HPDE6-E6E7 (cell line): ENCODE data around the gene STK38L.

Experiments used
- DNase-seq: peaks from one replicate; pipeline ENCODE4 v3.0.0; 2011; ENCODE audit warnings: missing footprints; ENCODE audit errors: extremely low spot score

Gene STK38L

DNA sequence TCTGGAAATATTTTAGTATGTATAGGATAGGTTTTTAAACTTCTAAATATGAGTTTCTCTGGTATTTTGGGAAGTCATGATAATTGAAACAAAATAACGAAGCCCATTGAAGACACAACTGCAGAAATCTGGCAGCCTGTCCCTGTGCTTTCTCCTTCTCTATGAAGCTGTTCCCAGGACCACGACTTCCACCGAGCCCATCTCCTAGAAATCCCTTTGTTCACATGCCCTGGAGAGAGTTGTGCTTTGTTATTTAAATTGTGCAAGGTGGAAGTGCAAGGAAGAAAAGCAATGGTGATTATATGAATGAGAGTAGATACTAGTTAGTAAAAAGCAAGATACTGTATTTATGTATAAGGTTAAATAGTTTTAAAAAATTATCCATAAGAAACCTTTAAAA is 32.2 kb downstream of the STK38L start:
- DNase-seq = no peak

DNA sequence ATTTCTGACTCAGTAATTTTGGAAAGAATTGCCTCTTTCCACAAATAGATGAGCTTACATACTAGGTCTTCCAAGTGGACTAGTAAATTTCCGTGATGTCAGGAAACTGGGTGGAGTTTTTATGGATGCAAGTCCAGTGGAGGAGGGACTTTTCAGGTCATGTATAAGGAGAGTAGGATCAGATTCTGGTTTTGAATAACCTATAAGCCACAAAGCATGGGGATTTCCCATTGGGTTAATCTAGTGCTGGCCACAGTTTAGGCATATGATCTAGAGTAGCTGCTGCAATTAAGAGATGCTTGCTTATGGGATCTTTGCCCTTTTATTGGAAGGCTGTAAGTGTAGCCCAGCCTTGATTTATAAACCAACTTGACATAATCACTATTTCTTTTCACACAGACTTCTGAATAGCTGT is 33.8 kb downstream of the STK38L start:
- no peak for DNase-seq

DNA sequence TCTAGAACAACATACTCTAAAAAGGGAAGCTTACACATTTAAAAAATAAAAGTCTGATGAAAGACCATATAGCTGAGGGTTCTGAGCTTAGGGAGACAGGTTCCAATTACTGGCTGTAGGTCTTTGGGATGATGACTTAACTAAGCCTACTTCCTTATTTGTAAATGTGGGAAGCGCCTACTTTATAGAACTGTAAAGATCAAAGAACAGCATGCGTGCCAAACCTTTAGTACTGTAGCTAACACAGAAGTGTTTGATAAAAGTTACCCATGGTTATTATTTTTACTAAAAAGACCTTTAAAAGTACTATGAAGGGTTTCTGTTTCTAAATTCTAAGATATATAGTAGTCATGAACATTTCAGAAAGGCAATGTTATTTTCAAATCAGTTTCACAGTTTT is 35.7 kb downstream of the STK38L start:
- no peak for DNase-seq

DNA sequence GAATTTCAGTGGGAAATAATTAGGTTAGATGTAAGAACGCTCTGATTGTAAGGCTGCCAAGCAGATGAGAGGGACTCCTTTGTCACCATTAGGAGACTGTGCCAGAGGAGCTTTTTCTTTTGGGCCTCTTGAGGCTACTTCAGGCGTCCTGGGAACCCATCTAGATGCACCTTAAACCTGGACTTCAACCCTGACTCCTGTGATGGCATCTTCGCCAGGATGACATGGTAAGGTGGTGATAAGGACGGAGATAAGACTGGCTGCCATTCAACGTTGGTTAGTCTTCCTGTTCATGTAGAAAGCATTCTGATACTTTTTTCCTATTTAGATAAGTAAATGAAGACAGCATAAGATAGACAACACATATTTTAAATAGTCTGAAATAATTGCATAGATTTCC is 36.3 kb downstream of the STK38L start:
- DNase-seq = no peak

DNA sequence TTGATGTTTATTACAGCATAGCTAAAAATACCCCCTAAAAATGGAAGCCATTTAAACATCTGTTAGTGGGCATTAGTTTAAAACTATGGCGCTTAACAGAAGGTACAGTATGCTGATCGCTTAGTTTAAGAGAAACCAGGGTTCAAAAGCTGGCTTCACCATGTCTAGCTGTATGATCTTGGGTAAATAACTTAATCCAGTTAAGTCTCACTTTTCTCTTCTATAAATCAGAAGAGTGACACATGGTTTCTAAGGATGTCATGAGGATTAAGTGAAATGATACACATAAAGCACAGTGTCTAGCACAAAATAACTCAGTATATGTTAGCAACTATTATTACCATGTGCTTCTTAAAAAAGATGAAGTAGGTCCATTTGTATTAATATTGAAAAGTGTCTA is 38.7 kb downstream of the STK38L start:
- DNase-seq = no peak

DNA sequence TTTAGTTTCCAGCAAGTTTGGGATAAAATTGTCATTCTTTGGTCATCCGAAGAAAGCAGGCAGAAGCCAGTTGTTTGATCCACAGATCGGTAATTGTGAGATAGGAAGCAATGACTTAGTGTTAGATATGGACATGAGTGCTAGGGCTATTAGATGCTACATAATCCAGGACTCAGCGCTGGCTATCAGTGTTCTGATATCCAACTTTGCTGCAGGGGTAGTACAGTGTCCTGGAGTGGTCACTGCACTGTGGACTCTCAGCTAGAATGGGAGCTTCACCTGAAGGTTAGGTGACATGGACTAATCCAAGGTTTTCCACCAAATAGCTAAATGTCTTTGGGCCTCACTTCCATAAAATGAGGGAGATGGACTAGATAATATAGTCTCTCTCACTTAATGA is 39.9 kb downstream of the STK38L start:
- DNase-seq = no peak

DNA sequence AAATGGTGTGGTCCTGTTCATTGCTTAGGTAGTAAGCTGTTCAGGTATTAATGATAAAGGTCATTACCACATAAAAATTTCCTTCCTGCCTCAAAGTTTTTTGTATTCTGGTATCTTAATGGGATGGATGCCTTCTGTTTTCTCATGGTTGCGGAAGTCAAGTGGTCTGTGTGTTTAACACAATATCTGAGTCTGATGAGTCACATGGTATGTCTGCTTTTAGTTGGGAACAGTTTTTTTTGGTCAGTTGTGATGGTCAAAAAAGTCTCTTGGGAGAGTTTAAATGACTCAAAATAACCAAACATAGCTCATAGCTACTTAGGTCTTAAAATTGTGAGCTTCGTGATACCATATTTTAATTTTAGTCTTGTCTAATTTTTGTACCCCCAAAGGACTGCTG is 40.7 kb downstream of the STK38L start:
- DNase-seq = no peak

DNA sequence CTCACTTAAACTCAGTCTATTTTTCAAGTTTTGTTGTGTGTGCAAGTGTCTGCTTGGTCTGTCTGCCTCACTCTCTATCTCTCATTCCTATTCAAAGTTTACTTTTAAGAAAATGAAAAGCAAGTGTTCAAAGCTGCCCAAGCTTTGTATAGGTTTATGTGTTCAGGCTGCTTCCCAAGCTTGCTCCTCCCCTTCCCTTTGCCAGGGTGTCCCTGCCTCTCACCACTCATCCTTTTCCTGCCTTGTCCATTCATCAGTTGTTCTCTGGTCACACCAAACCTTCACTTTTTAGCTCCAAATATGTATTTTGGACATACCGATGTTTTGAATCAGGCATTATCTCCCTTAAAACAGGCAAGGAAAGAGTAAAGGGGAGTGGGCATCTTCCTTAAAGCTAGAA is 41.3 kb downstream of the STK38L start:
- no peak for DNase-seq

DNA sequence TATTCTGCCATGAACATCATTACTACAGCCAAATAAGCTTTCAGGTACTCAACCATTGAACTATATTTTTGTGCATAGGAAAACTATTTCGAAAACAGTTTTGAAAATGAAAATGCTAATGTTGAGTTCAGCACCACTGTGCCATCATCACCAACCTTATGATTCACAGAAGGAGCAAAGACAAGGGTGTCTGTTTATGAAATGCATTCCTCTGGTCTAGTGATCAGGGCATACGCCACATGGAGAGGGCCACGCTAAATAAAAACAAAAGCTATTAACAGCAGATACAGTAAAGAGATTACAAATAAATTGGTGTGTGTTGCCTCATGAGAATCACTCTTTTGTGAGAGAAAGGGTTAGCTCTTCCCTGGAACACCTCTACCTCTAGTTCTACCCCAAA is 45.3 kb downstream of the STK38L start:
- no peak for DNase-seq

DNA sequence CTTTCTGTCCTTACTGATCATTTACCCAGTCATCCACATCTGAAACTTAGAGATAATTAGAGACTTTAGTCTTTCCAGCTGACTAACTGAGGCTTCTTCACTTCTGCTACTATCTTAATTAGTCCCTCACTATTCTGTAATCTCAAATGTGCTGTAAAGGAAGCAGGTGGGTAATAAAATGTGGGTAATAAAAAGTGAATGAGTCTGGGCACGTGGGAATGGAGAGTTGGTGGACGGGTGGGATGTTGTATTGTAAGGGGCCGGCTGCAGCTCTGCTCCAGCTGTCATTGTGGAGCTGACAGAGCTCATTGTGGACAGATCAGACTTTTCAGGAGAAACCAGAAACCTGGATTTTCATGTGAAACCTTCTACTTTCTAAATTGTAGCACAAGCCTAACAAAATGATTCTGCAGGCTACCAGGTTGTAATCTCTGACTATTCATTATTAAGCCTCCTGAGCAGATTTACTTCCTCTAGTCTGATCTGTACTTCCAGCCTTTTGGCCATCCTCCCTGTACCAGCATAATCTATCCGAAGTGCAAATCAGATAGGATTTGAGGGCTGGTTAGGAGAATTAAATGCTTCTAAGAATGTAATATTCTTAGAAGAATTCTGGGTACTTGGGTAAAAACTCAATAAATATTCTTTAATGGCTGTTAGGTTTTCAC is 46.5 kb downstream of the STK38L start:
- DNase-seq = no peak

DNA sequence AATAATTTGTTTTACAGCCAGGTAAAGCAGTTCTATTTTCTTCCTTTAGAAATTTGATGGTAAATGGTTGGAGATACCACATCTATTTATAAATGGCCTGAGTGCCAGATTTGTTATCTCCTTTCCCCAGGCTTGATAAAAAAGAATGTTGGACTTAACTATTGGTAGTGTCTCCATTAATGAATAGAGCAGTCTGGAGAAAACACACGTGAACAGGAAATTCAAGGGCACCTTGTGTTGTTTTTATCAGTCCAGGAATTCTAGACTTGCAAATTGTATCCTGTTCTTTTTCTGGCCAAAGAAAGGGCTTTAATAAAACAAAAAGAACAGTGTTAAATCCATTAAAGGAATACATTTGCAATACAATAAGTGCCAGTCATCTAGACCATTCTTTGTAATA is 47.8 kb downstream of the STK38L start:
- DNase-seq = no peak

DNA sequence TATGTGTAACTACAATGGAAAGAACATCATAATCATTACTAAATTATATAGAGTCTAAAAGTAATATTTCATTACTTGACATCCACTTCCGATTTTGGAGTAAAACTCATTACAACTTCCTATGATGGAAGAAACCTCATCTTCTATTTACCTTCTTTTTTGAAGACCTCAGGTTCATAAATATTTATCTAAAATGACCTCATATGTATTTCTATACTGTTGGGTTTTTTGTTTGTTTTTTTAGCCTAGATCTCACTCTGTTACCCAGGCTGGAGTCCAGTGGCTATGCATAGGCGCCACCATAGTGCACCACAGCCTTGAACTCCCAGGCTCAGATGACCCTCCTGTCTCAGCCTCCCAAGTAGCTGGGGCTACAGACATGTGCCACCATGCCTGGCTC is 48.6 kb downstream of the STK38L start:
- DNase-seq = no peak

DNA sequence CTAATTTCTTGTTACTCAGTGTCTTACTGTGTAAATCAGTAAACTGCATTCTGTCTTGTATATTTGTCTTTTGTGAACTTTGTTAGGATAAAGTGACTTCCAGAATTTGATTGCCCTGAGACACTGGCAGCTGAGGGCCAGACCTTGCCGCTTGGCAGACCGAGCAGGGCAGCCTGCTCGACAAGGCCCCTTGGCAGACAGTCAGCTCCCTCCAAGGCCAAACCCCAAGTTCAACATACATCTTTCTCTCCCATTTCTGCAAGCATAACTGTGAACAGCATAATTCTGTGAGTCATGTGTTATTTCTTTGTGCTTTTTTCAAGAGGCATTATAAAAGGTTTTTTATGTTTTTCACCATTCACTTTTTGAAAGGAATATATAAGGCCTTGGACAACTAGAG is 49.4 kb downstream of the STK38L start:
- no peak for DNase-seq

DNA sequence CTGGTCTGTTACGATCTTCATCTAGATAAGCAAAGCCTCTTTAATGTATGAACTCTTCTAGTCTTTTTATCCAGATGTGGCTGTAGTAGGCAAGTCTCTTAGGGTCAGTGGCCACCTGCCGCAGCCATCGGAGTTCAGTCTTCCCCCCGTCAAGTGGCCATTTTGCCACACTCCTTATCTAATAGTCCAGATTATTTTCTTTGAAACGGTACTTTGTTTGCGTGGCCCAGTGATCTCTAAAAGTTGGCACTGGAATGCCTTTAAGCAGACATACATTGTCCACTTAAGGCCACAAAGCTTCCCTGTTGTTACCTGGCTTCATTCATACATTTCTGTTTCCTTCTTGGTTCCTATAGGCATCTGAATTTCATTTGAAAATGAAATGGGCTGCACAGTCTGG is 52.6 kb downstream of the STK38L start:
- DNase-seq = no peak

DNA sequence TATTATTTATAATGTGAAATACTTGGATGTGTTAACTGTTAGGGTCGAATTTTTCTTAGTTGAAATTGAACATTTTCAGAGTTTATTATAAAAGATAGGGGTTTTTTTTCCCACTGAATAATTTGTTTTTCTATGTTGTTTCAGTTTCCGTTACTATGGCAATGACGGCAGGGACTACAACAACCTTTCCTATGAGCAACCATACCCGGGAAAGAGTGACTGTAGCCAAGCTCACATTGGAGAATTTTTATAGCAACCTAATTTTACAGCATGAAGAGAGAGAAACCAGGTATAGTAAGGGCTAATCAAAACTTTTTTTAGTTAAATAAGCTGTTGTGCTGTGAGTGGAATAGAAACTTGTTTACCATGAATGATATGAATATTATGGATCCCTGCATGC is 53.5 kb downstream of the STK38L start:
- DNase-seq = no peak

DNA sequence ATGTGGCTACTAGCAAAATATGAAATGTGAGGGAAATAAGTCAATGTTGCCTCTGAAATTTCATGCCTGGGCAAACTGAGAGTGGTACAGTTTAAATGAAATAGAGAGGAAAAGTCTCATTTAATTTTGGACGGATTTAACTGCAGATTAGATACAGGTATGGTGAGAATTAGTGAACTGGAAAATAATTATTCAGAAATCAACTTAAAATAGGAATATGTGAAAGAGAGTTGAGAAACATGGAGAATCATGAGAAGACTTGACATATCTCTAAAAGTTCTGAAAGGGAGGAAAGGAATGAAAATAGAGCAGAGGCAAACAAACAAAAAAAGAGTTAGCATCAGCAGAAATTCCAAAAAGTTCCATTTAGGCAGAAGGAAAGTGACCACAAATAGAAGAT is 55.0 kb downstream of the STK38L start:
- DNase-seq = no peak

DNA sequence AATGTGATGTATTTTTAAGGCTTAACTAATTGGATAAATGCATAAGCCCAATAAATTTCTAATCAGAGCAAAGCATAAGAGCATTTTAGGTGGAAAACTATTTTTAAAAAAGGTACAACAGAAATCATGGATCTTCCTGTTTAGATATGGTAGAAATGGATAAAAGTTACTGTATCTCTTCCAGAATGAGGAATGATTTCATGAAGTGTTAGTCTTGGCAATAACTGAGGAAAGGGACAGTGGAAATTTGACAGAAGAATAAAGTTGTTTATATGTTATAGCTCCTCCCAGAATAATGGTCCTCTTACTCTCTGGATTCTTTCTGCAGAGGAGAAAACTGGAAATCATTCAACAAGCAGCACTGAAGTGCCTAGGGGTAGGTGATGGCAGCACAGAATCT is 56.1 kb downstream of the STK38L start:
- no peak for DNase-seq

DNA sequence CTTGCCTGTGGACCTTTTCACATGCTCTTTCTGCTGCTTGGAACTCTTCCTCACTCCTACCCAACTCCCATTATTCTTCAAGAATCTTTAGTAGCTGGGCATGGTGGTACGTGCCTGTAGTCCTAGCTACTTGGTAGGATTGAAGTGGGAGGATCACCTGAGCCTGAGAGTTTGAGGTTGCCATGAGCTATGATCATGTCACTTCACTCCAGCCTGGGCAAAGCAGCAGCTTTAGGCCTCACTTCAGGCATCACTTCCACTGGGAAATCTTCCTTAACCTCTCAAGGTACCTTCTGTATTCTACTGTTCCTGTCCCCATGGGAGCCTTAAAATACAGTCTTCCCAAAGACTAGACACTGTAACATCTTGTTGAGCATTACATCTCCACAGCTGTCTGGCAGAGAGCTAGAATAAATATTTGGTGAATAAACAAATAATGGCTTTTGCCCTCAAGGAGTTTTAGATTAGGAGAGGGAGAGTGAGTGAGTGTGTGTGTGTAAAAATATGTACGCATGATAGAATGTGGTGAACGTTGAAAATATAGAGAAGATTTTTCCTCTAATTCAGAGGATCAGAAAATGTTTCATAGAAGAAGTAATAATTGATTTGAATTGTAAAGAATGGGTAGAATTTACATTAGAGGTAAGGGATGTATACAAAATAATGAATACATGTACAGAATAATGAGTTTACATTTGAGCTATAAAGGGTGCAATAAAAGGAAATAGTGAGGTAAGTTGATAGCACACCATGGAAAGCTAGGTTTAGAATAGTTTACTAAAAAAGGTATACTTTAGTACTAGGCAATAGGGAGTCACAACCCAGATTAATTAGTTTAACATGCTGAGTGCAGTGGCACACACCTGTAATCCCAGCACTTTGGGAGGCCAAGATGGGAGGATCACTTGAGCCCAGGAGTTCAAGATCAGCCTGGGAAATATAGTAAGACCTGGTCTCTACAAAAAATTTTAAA is 59.3 kb downstream of the STK38L start:
- no peak for DNase-seq

DNA sequence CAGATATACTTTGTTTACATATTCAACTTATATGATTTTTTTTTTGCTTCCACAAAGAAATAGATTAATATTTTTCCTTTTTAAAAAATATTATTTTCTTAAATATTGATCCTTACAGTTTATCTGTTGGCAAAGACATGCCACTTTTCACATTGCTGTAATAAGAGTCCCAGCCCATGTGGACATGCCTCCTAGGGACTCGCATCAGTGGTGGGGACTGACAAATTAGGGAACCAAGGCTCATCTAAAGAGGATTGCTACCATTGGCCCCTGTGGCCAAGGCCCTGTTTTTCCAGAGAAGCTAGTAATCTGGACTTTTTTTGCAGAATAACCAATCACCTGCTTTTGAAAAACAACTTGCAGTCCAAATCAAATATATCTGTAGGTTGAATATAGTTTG is 60.8 kb downstream of the STK38L start:
- no peak for DNase-seq

DNA sequence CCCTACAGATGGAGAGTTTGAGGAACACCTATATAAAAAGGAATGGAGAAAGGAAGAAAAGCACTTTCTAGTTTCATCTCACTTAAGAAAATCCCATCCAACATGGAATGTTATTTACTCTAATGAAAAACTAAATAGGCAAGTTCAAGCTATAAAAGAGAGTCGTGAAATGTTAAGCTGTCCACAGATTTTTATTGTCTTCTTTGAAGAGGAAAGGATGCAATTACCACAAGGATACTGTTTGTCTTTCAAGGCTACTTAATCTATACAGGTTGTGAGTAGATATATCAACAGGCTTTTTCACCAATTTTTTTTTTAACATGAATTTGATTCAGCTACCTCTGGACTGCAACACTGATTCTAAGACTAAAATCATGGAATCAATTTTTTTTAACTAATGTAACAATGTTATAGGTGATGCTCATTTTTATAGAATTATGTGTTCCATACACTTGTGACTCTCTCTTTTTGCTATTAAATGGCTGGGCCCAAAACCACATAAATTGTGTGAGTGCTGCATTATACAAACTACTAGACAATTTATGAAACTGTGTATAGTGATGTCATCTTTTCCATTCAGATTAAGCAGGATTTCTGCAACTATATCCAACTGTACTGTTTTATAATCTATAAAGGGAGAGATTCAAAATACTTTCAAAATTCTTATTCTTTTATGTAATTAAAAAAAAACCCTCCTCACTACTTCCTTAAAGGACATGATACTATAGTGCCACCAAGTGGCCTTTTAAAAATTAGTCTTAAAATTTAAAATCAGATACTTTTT is 61.8 kb downstream of the STK38L start:
- no peak for DNase-seq

DNA sequence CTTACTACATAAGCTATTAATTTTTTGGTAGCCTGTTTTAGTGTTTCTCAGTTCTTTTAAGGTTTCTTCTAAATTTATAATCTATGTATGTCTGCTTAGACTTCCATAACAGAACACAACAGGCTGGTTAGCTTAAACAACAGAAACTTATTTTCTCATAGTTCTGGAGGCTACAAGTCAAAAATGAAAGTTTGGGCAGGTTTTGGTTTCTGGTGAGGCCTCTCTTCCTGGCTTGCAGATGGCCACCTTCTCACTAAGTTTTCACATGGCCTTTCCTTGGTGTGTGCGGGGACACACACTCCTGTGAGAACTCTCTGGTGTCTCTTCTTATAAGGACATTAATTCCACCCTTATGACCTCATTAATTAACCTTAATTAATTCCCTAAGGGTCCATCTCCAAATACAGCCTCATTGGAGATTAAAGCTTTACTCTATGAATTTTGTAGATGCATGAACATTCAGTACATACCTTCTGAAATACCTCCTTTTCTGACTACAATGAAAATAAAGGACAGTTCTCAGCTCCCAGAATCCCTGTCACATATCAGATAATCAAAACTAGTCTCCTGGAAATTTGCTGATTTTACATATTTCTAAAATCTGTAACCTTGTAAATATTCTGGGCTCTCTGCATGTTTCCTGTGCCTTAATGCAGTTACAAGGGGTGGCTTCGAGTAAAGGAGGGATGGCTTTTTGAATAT is 65.4 kb downstream of the STK38L start:
- DNase-seq = no peak

DNA sequence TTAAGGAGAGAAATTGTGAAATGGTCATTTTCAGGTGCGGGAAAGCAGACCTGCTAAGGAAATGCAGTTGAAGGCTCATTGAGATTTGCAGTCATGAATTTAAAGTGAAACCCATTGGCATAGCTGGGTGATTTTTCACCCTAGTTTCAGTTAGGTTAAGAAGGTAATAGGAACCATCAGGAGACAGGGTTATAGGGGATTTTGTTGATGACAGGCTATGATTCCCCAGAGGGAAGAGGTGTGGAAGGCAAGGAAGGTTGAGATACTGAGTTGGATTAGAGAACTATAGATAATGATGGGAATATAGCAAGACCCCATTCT is 65.9 kb downstream of the STK38L start:
- DNase-seq = no peak
